ENCODE data around the gene SCYGR7.

GRCh38 chr2:227759411-227760118, 31.4 kb downstream of the SCYGR7 start:
- TF ChIP-seq REST (IDR thresholded peaks at IDR 0.05; ENCODE audit: insufficient read depth in 1 of 2, low read depth in 2 of 2, low read length in 2 of 2) (no peak), TAF1 (IDR thresholded peaks at IDR 0.05; ENCODE audit: borderline replicate concordance, insufficient read depth, low read length) (no peak), POLR2AphosphoS5 (IDR thresholded peaks at IDR 0.05; ENCODE audit: low read depth, low read length) (no peak), FOXP2 (optimal IDR thresholded peaks at IDR 0.05; ENCODE audit: borderline replicate concordance, extremely low read depth, extremely low read length, insufficient read depth) (no peak)

Data from PFSK-1 (cell line).